GM12872 (cell line): ENCODE data around the gene BTBD9.

Experiments
- TF ChIP-seq, protein P1 (sequence below): IDR thresholded peaks from 3 replicates; pipeline ENCODE4 v1.5.1; 2011; ENCODE audit warnings: low read depth, mild to moderate bottlenecking, low read length, moderate library complexity; ENCODE audit not compliant: insufficient read depth

Gene BTBD9

DNA sequence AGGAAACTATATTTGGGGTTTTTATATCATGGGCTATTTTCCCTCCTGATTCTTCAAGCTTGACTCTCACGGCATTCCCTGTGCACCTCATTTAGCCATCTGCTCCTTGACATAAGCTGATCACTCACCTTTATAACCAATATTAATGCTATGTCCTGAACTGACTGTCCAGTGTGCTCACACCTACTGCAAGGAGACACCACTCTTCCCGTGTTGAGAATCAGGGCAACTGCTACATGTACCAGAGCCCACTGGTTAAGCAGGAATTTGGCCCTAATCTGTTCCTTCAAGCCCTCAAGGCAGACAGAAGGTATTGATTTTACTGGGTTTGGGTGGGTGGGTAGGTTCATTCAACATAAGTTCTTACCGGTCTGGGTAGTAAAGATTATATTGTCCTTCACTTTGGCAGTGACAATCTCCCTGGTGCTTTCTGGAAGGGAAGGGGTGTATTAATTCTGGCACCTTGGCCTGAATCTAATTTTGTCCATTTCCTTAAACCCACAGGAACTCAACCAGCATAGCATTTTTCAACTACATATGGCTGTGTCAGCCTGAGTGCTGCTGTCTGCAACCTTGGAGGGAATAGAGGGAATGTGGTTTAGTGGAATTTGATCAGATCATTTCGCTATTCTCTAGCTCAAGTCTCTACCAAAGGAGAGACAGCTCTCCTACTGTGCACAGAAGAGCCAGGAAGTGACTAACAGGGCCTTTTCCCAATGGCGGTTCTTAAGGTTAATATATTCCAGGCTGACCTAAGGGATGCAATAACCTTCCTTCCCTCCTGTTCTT is 293.2 kb downstream of the BTBD9 start:
- TF ChIP-seq, protein P1, sequence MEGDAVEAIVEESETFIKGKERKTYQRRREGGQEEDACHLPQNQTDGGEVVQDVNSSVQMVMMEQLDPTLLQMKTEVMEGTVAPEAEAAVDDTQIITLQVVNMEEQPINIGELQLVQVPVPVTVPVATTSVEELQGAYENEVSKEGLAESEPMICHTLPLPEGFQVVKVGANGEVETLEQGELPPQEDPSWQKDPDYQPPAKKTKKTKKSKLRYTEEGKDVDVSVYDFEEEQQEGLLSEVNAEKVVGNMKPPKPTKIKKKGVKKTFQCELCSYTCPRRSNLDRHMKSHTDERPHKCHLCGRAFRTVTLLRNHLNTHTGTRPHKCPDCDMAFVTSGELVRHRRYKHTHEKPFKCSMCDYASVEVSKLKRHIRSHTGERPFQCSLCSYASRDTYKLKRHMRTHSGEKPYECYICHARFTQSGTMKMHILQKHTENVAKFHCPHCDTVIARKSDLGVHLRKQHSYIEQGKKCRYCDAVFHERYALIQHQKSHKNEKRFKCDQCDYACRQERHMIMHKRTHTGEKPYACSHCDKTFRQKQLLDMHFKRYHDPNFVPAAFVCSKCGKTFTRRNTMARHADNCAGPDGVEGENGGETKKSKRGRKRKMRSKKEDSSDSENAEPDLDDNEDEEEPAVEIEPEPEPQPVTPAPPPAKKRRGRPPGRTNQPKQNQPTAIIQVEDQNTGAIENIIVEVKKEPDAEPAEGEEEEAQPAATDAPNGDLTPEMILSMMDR = no peak

DNA sequence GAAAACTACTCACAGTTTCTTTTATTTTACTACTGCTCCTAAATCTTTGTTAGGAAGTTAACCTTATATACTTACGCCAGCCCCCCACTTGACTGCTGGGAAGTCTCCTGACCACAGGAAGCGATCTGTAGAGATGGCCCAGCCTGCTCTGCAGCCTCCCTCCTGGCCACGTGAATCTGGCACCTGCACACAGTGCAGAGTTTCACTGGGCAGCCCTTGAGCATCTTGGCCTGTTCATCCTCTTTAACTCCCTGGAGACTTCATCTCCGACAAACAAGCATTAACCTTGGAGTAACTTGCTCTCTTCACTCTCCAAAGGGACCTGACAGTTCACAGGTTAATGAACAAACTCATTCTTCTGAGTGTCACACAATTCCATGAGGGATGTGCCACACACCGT is 294.1 kb downstream of the BTBD9 start:
- TF ChIP-seq, protein P1 = no peak

DNA sequence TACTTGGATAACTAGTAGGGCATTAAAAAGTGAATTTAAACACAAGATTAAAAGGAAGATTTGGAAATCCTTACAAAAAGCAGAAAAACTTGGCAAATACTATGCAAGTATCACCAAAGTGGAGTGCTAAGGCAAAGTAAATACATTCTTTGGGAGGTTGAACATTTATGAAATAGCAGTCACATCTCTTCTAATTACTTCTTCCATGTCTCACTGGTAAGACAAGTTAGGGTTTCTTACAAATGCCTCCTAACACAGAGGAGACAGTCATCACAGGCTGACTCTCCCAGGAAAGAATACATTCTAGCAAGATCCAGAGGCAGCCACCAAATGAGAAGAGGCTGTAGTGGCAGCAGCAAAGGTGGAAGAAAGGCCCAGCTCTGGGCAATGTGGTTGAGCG is 298.2 kb downstream of the BTBD9 start:
- TF ChIP-seq, protein P1 = no peak

DNA sequence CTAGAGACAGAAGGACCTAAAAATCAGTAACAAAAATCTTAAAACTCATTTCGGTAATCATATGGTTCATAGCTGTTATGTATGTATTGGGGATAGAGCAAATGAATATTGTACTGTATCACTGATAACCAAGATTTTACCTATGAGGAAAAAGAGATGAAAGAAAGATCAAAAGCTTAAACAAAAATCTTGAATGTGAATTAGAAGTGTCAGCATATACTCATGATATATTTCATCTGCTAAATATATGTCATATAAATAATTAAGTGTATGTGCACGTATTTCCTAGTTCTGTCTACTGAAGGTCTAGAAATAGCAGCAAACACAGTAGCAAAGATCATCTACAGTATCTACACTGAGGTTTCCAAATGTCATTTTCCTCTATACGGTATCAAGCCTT is 299.8 kb downstream of the BTBD9 start:
- TF ChIP-seq, protein P1 = no peak

DNA sequence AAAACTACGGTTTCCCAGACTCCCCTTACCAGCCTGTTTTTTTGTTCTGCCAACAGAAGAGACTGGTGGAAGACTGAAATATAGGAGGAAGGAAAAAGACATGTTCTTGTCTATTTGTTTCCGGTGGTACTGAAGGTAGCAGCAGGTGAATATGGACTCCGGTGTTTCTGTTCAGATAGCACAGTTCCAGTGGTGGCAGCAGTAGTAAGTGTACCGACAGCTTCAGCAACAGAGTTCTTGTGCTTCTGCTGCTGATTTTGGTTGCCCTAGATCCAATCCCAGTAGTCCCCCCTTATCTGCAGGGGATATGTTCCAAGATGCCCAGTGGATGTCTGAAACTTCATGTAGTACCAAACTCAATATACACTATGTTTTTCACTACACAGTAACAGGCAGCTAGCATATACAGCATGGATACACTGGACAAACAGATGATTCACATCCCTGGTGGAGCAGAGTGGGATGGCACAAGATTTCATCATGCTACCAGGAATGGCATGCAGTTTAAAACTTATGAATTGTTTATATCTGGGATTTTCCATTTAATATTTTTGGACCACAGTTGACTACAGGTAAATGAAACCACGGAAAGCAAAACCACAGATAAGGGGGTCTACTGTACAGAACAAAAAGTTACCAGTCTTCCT is 301.8 kb downstream of the BTBD9 start:
- TF ChIP-seq, protein P1 = no peak

DNA sequence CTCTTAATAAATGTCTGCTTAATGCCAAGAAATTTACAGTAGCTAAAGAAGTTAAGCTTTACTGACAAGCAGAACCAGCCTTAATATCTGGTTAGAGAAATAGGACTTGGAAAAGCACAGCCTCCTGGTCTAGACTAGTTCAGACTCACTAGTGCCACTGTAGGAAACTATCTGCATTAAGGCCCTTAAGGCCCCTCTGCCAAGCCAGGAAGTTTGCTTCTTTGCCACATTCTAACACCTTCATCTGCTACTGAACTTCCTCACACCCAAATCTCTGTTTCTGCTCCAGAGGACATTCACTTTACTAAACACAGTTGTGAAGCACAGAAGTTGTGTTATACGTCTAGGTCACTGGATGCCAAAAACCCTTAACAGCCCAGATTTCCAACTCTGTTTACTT is 302.8 kb downstream of the BTBD9 start:
- TF ChIP-seq, protein P1 = no peak

DNA sequence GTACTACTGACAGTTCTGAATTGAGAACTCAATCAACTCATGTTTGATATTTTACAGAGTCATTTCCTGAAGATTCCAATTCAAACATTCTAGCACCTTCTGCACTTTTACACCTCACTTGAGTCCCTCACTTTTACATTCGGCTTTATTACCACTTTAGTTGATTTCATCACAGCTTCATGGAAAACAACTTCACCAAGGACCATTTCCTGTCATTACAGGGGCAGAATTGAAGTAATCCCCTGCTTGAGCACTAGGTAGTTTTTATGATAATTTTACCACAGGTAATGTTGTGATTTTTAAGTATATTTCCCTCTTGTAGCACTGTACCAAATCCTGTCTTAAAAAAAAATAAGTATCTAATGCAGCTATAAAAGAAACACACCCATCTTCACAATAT is 312.9 kb downstream of the BTBD9 start:
- TF ChIP-seq, protein P1 = no peak
